GM12878 (cell line): Measurements from ENCODE around the gene KCND3. TPM values are rescaled to one million over a fixed set of nuclear protein-coding genes. Genes with fewer than 3 reads are reported as not detected.

Experiments used
- ATAC-seq: fragments of 200-7000 bp; cut with Tn5 transposase; 3 replicates; pipeline ENCODE4 v1.9.1; 2020; ENCODE audit warnings: mild to moderate bottlenecking, moderate library complexity
- BruUV-seq: library from RNA; stranded (reverse); fragments of 400-500 nt; replicated peaks from 2 replicates; lab custom pipeline; 2021; lab: Mats Ljungman, UMichigan
- CTCF ChIA-PET: fragments of 300-600 bp; sonication (Branson Sonifier 250); formaldehyde crosslinking; extraction: SDS; loops from one replicate; lab custom pipeline; 2021; ENCODE audit warnings: inconsistent platforms; lab: Yijun Ruan, JAX
- POLR2A ChIA-PET: fragments of 350-600 bp; formaldehyde crosslinking; extraction: SDS; loops from one replicate; lab custom pipeline; 2021; ENCODE audit warnings: inconsistent platforms; lab: Charles Lee
- RAD21 ChIA-PET: fragments of 300-600 bp; sonication (Branson Sonifier 250); formaldehyde crosslinking; loops from one replicate; lab custom pipeline; 2023; ENCODE audit warnings: antibody characterized with exemption; ENCODE audit not compliant: unreplicated experiment; lab: Charles Lee
- SMC1A ChIA-PET: fragments of 300-600 bp; sonication (Branson Sonifier 250); formaldehyde crosslinking; loops from one replicate; lab custom pipeline; 2023; ENCODE audit not compliant: unreplicated experiment, uncharacterized antibody; lab: Charles Lee
- DNase-seq: peaks from one replicate; pipeline ENCODE4 v3.0.0-alpha.2; 2011; ENCODE audit warnings: low read depth, low spot score
- FAIRE-seq: peaks from 3 replicates; lab custom pipeline; 2011; peaks lifted over from hg19 to GRCh38; lab: Jason Lieb, UNC
- H2AFZ ChIP-seq: 2 replicates; pipeline ENCODE4 v1.6.0; 2011; ENCODE audit warnings: low read depth, low read length, control low read depth; ENCODE audit not compliant: control insufficient read depth
- H3K27ac ChIP-seq: 2 replicates; pipeline ENCODE4 v1.5.1; 2011; ENCODE audit warnings: control low read depth; ENCODE audit not compliant: control insufficient read depth, insufficient read depth
- H3K27me3 ChIP-seq, 2 experiments: replicated peaks in 1 of 2; 2 replicates each; pipeline versions ENCODE4 v1.6.0 to v1.6.1; 2011; ENCODE audit warnings: low read length in 1 of 2; ENCODE audit not compliant: control insufficient read depth in 2 of 2, insufficient read depth in 2 of 2
- H3K36me3 ChIP-seq, 2 experiments: 2 replicates each; pipeline ENCODE4 v1.5.1; 2011; ENCODE audit warnings: low read length in 1 of 2; ENCODE audit not compliant: control insufficient read depth in 2 of 2, insufficient read depth in 2 of 2
- H3K4me1 ChIP-seq: 2 replicates; pipeline ENCODE4 v1.6.1; 2011; ENCODE audit warnings: mild to moderate bottlenecking, low read length, moderate library complexity, mixed read lengths; ENCODE audit not compliant: control insufficient read depth, insufficient read depth
- H3K4me2 ChIP-seq: 2 replicates; pipeline ENCODE4 v1.6.0; 2011; ENCODE audit warnings: control low read depth; ENCODE audit not compliant: control insufficient read depth, insufficient read depth
- H3K4me3 ChIP-seq: fragments of 200-600 bp; sonication (generic); 2 replicates; pipeline ENCODE4 v1.5.1; 2016
- H3K79me2 ChIP-seq: 2 replicates; pipeline ENCODE4 v1.6.0; 2011; ENCODE audit warnings: low read length; ENCODE audit not compliant: control insufficient read depth, insufficient read depth
- H3K9ac ChIP-seq: 2 replicates; pipeline ENCODE4 v1.8.0; 2011; ENCODE audit warnings: low read length, control low read depth, mixed read lengths; ENCODE audit not compliant: control insufficient read depth, insufficient read depth
- H3K9me3 ChIP-seq: replicated peaks from 3 replicates; pipeline ENCODE4 v1.5.1; 2011; ENCODE audit warnings: mild to moderate bottlenecking, low read length; ENCODE audit not compliant: control insufficient read depth, insufficient read depth
- H4K20me1 ChIP-seq: 2 replicates; pipeline ENCODE4 v1.6.0; 2011; ENCODE audit not compliant: control insufficient read depth, insufficient read depth
- E2F4 ChIP-seq: IDR thresholded peaks from 2 replicates; pipeline ENCODE4 v1.6.1; 2012; ENCODE audit warnings: low read depth, low read length, improper control_type of control experiment
- EED ChIP-seq: sonication (generic); IDR thresholded peaks from 2 replicates; pipeline ENCODE4 v1.6.1; 2016; ENCODE audit warnings: antibody characterized with exemption, low read depth
- IRF5 ChIP-seq: fragments of 450-650 bp; IDR thresholded peaks from 2 replicates; pipeline ENCODE4 v1.6.1; 2017; ENCODE audit warnings: borderline replicate concordance
- MYC ChIP-seq: IDR thresholded peaks from 2 replicates; pipeline ENCODE4 v1.6.1; 2011; ENCODE audit warnings: mild to moderate bottlenecking, low read length, moderate library complexity, inconsistent platforms; ENCODE audit not compliant: insufficient read depth, insufficient replicate concordance, insufficient read length, severe bottlenecking
- PKNOX1 ChIP-seq: fragments of 450-650 bp; IDR thresholded peaks from 2 replicates; pipeline ENCODE4 v1.6.1; 2016; ENCODE audit warnings: mild to moderate bottlenecking
- SRF ChIP-seq, 2 experiments: IDR thresholded peaks; 2 replicates each; pipeline ENCODE4 v1.6.1; 2011; ENCODE audit warnings: low read depth in 2 of 2, low read length in 2 of 2, mild to moderate bottlenecking in 1 of 2, moderate library complexity in 1 of 2
- ZNF622 ChIP-seq: fragments of 450-650 bp; IDR thresholded peaks from 2 replicates; pipeline ENCODE4 v1.6.1; 2017; ENCODE audit warnings: mild to moderate bottlenecking, inconsistent platforms
- WGBS: methylation state at CpG from one replicate; pipeline ENCODE4 v1.1.6; 2016; ENCODE audit warnings: low lambda C conversion rate; ENCODE audit not compliant: insufficient replicate concordance, insufficient coverage; ENCODE audit errors: missing lambda C conversion rate; 5-methylcytosine and 5-hydroxymethylcytosine counted together
- in situ Hi-C: fragments of 300-500 bp; cut with MboI; formaldehyde crosslinking; loops from 9 replicates; pipeline ENCODE4 v1.14.3; 2018; ENCODE audit warnings: mixed read lengths
- intact Hi-C: fragments of 100-400 bp; cut with micrococcal nuclease; formaldehyde crosslinking; loops from one replicate; pipeline ENCODE4 v1.14.2; 2022; ENCODE audit not compliant: unreplicated experiment
- polyA plus RNA-seq, 11 experiments: library from polyadenylated mRNA; depleted of rRNA in 4 of 11; unstranded in 6 of 11; stranded (reverse) in 5 of 11; fragments of >200 nt; fragmentation: Nextera tagmentation in 4 of 11; fragmentation: Illumina TruSeq in 1 of 11; extraction: Ambion mirVana in 4 of 11; extraction: Trizol in 1 of 11; gene quantifications; 1 replicate in 1 of 11; 2 replicates in 10 of 11; pipeline versions ENCODE4 v1.2.1 to v1.2.3, GENCODE V29; 2011 to 2016; ENCODE audit warnings: inconsistent platforms in 2 of 11, missing spikeins in 2 of 11, low read depth in 1 of 11
- total RNA-seq, 4 experiments: library from RNA; depleted of rRNA in 3 of 4; stranded (reverse); fragments of >200 nt in 3 of 4; fragmentation: Illumina TruSeq in 1 of 4; extraction: Trizol in 1 of 4; gene quantifications; 2 replicates each; pipeline versions ENCODE4 v1.2.1 to v1.2.3, GENCODE V29; 2013 to 2021

KCND3 gene
- total and polyA plus RNA-seq, 10 of the 15 experiments (the other 5 are each of a cell fraction or from before 2014, with no cell fraction given): 0.02 TPM; not detected in 9

GRCh38 chr1:111958075-111958474 lies 31.4 kb downstream of the KCND3 start (continued):
- TF ChIP-seq IRF5: no peak
- TF ChIP-seq MYC: no peak
- TF ChIP-seq EED: no peak

DNA sequence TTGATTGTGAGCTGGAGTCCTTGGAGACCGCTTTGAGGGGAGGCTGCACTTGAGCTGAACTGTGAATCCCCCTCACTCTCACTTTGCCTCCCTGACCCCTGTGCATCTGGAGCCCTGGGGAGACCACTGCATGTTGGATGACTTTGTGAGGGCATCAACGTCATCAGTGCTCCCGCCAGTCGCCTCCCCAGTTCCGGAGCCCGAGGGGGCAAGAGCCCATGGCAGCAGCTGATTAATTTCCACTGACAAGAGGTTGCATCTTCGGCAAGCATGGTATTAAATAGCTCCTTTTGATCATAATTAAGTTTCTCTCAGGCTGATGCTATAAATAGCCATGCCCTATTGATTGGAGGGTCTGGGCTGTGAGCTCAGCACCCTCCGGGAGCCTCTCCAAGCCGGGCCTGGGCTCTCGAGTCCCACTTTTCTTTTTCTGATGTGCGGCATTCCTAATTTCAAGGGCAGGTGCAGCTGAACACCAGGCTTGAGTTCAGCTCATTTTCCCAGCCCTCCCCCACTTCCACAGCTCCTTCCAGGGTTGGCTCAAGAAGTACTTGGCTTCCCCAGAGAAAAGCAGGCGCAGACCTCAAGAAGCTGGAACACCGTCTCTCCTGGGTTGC lies 33.2 kb downstream of the KCND3 start:
- Histone ChIP-seq H4K20me1 (no peaks in the 10 kb centered on the region), H3K27me3 (peaks cover 2 to 8% of the 10 kb centered on the region in 2 experiments), H3K4me2 (no peak overlapping the region), H3K79me2 (no peaks in the 10 kb centered on the region), H3K4me1 (no peaks in the 10 kb centered on the region), H3K27ac (no peak overlapping the region), H3K9me3 (no peaks in the 10 kb centered on the region), H3K9ac (no peak overlapping the region), H3K36me3 (no peaks in the 10 kb centered on the region), H3K4me3 (no peak overlapping the region), H2AFZ (no peak overlapping the region)
- WGBS: 37% methylated on average over 13 of the region's 13 CpGs
- BruUV-seq: no TSS peak
- ChIA-PET POLR2A (no interaction called here), RAD21 (no interaction called here), CTCF (no interaction called here), SMC1A (no interaction called here)
- no peak for DNase-seq
- intact Hi-C loops: no loop called here
- in situ Hi-C loops: no loop called here
- ATAC-seq: no peak
- no peak for FAIRE-seq
- no peak for TF ChIP-seq SRF (IDR thresholded peaks at IDR 0.05; ENCODE audit: low read depth in 2 of 2, low read length in 2 of 2)
- no peak for TF ChIP-seq ZNF622
- no peak for TF ChIP-seq PKNOX1
- TF ChIP-seq E2F4: no peak
